ENCODE results near the gene ZBTB8OS. TPM values are rescaled to one million over a fixed set of nuclear protein-coding genes. Genes with fewer than 3 reads are reported as not detected.

ZBTB8OS gene
- total RNA-seq (2021; fragmentation: NEBNext Ultra II Directional; extraction: Animal tissue kit (Norgen Biotek cat#: 25700)) (54.1 and 68.0 TPM in 2 replicates), polyA plus RNA-seq (2011; rRNA removed) (33.5 and 74.2 TPM in 2 replicates), polyA minus RNA-seq (2011; rRNA and poly(A)+ RNA removed) (18.8 and 20.6 TPM in 2 replicates)
- 86.7 TPM for polyA plus RNA-seq (2011; cell fraction: cytosol; rRNA removed)
- polyA plus RNA-seq (2011; cell fraction: nucleus; rRNA removed): 14.5 TPM
- 74.2 to 105 TPM (median 79.3 TPM) in 4 replicates for polyA plus RNA-seq (2012, experiment 1 of 2)
- polyA plus RNA-seq (2012, experiment 2 of 2): 71.6 TPM
- 80.0 TPM for polyA plus RNA-seq (2013, experiment 1 of 2)
- 82.3 TPM for polyA plus RNA-seq (2013, experiment 2 of 2)
- 13.5 TPM for polyA minus RNA-seq (2011; cell fraction: cytosol; rRNA and poly(A)+ RNA removed)
- polyA minus RNA-seq (2011; cell fraction: nucleus; rRNA and poly(A)+ RNA removed): 20.0 TPM
- long read RNA-seq, experiment 1, transcript ZBTB8OS-208 (7 exons, 1,601 nt): major isoform, 11 of 45 reads
- long read RNA-seq, experiment 1, partial matches to known transcripts: 2 of 45 reads
- long read RNA-seq, experiment 1, other reads (novel, unspliced or antisense): 28 of 45 reads
- long read RNA-seq, experiment 2, partial matches to known transcripts: 0 of 10 reads
- long read RNA-seq, experiment 2, other reads (novel, unspliced or antisense): 6 of 10 reads

DNA sequence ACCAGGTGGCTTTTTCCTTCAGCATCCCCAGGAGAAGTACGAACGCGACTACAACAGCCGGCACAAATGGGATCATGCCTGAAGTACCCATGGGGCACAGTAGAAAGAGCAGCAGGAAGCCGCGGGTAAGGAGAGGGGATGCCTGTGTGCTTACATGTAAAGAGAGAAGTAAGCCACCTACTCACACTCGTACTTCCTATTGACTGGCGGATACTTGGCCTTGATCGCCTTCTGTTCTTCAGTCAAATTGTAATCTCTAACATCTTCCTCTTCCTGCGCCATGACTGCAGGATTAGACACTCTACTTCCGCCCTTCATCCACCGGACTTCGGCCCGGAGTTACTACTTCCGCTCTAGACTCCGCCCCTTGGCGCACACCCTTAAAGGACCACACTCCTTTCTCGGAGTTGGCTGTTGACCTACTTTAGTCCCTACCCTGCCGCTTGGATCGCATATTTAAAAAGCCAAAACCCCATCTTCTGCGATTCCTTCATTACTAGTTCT is at the start of gene ZBTB8OS:
TSS of gene ZBTB8OS (minus strand) at position 303 of the 504 bp plus-strand sequence. CDS start at position 282, 21 bp downstream.
- peaks cover 0 to 5% (median 1%) of the 10 kb centered on the region in 4 experiments; a peak in 4 of 7 replicates for H3K4me1 ChIP-seq (replicated peaks in 1 of 4; ENCODE audit: control insufficient read depth in 3 of 4, insufficient read depth in 4 of 4, low read length in 3 of 4)
- peak within 1 kb of the TSS; percentile 99 for H4K8ac ChIP-seq (ENCODE audit: extremely low read depth, insufficient read depth, low read length)
- peak within 1 kb of the TSS; percentile 99 for H3K4me3 ChIP-seq (ENCODE audit: extremely low read depth in 1 of 4, insufficient read depth in 2 of 4, low read depth in 3 of 4, low read length in 4 of 4)
- ChIA-PET POLR2A (ENCODE audit: partially characterized antibody) (interaction anchor here (0.5 to 8.7 kb wide), 44 partner anchors 11 to 471 kb away, joined by 3 to 118 read pairs (median 4); partner anchors contain the start of genes BSDC1, S100PBP, TXLNA and YARS1), CTCF (ENCODE audit: partially characterized antibody) (interaction anchor here (0.6 to 1.5 kb wide), 3 partner anchors 96 to 902 kb away, joined by 3 read pairs; no protein-coding TSS in a partner anchor)
- H2BK15ac ChIP-seq (ENCODE audit: low read length): no peak within 1 kb of the TSS
- H4K5ac ChIP-seq (ENCODE audit: insufficient read length, low read depth, low read length): peak within 1 kb of the TSS; percentile 93
- peak within 1 kb of the TSS; percentile 99 for H3K27ac ChIP-seq (ENCODE audit: low read depth, low read length)
- H3K4ac ChIP-seq (replicated peaks; ENCODE audit: insufficient read length, low read depth, low read length): peak within 1 kb of the TSS; percentile 78
- peak within 1 kb of the TSS; percentile 84 for H4K91ac ChIP-seq (replicated peaks; ENCODE audit: insufficient read length, low read length)
- FAIRE-seq (peak; percentile 42), DNase-seq (ENCODE audit: low read depth in 1 of 2, low spot score in 2 of 2) (peak; percentile 54 to 81)
- H3K9me3 ChIP-seq (ENCODE audit: insufficient read depth in 2 of 2, low read depth in 1 of 2, low read length in 1 of 2): 0 out of 4 replicates have a peak, but pooled peaks cover 0 to 2% of the 10 kb centered on the region in 2 experiments
- no peak within 1 kb of the TSS for H3K23ac ChIP-seq (ENCODE audit: insufficient read length)
- H3K79me2 ChIP-seq (ENCODE audit: control insufficient read depth in 1 of 2, insufficient read depth in 2 of 2, low read length in 2 of 2): peaks cover 13 to 82% of the 10 kb centered on the region in 2 experiments
- H3K18ac ChIP-seq (ENCODE audit: extremely low read depth, low read length): peak within 1 kb of the TSS; percentile 98
- peak within 1 kb of the TSS; percentile 97 for H2BK12ac ChIP-seq (ENCODE audit: low read depth, low read length)
- 1% methylated on average over 21 of the region's 21 CpGs; no CpG with 5 or more reads in 1 of the 2 experiments for WGBS, 2 experiments (ENCODE audit: extremely low coverage in 1 of 2, insufficient coverage in 1 of 2, insufficient read length in 1 of 2, insufficient replicate concordance in 2 of 2, low coverage in 1 of 2, low lambda C conversion rate in 2 of 2, missing lambda C conversion rate in 1 of 2)
- H3K27me3 ChIP-seq (replicated peaks in 1 of 4; ENCODE audit: control insufficient read depth in 3 of 4, extremely low read depth in 1 of 4, insufficient read depth in 3 of 4, low read length in 3 of 4): no peaks in the 10 kb centered on the region; a peak in 1 of 7 replicates
- peak within 1 kb of the TSS; percentile 94 for H3K56ac ChIP-seq (replicated peaks; ENCODE audit: insufficient read length, low read depth, low read length)
- H3K4me2 ChIP-seq (ENCODE audit: insufficient read depth in 1 of 2, low read depth in 2 of 2, low read length in 2 of 2): peak within 1 kb of the TSS; percentile 91 to 95
- H2AK5ac ChIP-seq (ENCODE audit: low read depth, low read length): peak within 1 kb of the TSS; percentile 92
- H4K20me1 ChIP-seq (replicated peaks in 1 of 2; ENCODE audit: control insufficient read depth in 1 of 2, insufficient read depth in 2 of 2, low read length in 2 of 2): peaks cover 0 to 3% of the 10 kb centered on the region in 2 experiments
- H3K9ac ChIP-seq (replicated peaks in 1 of 4; ENCODE audit: extremely low read depth in 1 of 4, low read depth in 3 of 4, low read length in 3 of 4): peak within 1 kb of the TSS; percentile 98 to 99 (median 98)
- H2BK5ac ChIP-seq (ENCODE audit: low read depth, low read length): peak within 1 kb of the TSS; percentile 98
- no peak within 1 kb of the TSS for H2BK20ac ChIP-seq (ENCODE audit: low read length)
- peak within 1 kb of the TSS; percentile 80 for H2BK120ac ChIP-seq (replicated peaks; ENCODE audit: low read depth, low read length)
- peaks cover 6% of the 10 kb centered on the region; the same call in 1 of the 2 replicates for H3K79me1 ChIP-seq (ENCODE audit: low read depth, low read length)
- H3K23me2 ChIP-seq (ENCODE audit: low read depth, low read length): peaks cover 5% of the 10 kb centered on the region
- no peak within 1 kb of the TSS for H3K14ac ChIP-seq (ENCODE audit: insufficient read length)
- peak within 1 kb of the TSS; percentile 67; the same call in 1 of the 2 replicates for H2AFZ ChIP-seq (ENCODE audit: low read length)
- peaks cover 2 to 41% (median 22%) of the 10 kb centered on the region in 4 experiments; a peak in 7 of 8 replicates for H3K36me3 ChIP-seq (ENCODE audit: control insufficient read depth in 2 of 4, insufficient read depth in 4 of 4, low read length in 3 of 4)
- TF ChIP-seq POLR2A (IDR thresholded peaks at IDR 0.05; ENCODE audit: control extremely low read depth in 1 of 2, low read depth in 2 of 2, low read length in 2 of 2) (peak; percentile 94 to 95), TAF1 (IDR thresholded peaks at IDR 0.05; ENCODE audit: low read depth, low read length) (peak; percentile 87), MAFK (IDR thresholded peaks at IDR 0.05; ENCODE audit: low read depth, low read length) (no peak), RFX5 (IDR thresholded peaks at IDR 0.05; ENCODE audit: borderline replicate concordance, low read depth, low read length) (no peak), SIN3A (conservative IDR thresholded peaks at IDR 0.05 in 1 of 2, IDR thresholded peaks at IDR 0.05 in 1 of 2; ENCODE audit: low read depth in 1 of 2, low read length in 2 of 2) (peak; percentile 47 to 71; a peak in 1 of 4 replicates), GTF2F1 (IDR thresholded peaks at IDR 0.05; ENCODE audit: borderline replicate concordance, low read depth, low read length) (peak; percentile 58; the same call in 1 of the 2 replicates)
- TF ChIP-seq, protein P1, sequence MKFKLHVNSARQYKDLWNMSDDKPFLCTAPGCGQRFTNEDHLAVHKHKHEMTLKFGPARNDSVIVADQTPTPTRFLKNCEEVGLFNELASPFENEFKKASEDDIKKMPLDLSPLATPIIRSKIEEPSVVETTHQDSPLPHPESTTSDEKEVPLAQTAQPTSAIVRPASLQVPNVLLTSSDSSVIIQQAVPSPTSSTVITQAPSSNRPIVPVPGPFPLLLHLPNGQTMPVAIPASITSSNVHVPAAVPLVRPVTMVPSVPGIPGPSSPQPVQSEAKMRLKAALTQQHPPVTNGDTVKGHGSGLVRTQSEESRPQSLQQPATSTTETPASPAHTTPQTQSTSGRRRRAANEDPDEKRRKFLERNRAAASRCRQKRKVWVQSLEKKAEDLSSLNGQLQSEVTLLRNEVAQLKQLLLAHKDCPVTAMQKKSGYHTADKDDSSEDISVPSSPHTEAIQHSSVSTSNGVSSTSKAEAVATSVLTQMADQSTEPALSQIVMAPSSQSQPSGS (IDR thresholded peaks at IDR 0.05; ENCODE audit: low read length): 0 out of 2 replicates have a peak, but pooled peaks have one; percentile 78

All from H1 (cell line).